PC-3 (cell line): ENCODE measurements around the gene SMYD3. TPM values are rescaled to one million over a fixed set of nuclear protein-coding genes. Genes with fewer than 3 reads are reported as not detected.

ENCODE experiments used
- ATAC-seq: fragments of 200-7000 bp; cut with Tn5 transposase; 2 replicates; pipeline ENCODE4 v1.9.1; 2020; ENCODE audit warnings: mild to moderate bottlenecking, moderate library complexity
- BruUV-seq: library from RNA; stranded (reverse); fragments of 400-500 nt; replicated peaks from 2 replicates; lab custom pipeline; 2021; lab: Mats Ljungman, UMichigan
- CTCF ChIA-PET: fragments of 300-600 bp; sonication (Branson Sonifier 250); formaldehyde crosslinking; loops from one replicate; lab custom pipeline; 2022; ENCODE audit warnings: antibody characterized with exemption; lab: Charles Lee
- POLR2A ChIA-PET: fragments of 300-600 bp; sonication (Branson Sonifier 250); formaldehyde crosslinking; loops from one replicate; lab custom pipeline; 2022; ENCODE audit warnings: antibody characterized with exemption; ENCODE audit not compliant: unreplicated experiment; lab: Charles Lee
- DNase-seq: peaks from one replicate; pipeline ENCODE4 v3.0.0-alpha.2; 2015
- H2AFZ ChIP-seq: fragments of 300-600 bp; sonication (generic); 2 replicates; pipeline ENCODE4 v1.6.0; 2016; ENCODE audit warnings: antibody characterized with exemption, low read length
- H3F3A ChIP-seq: fragments of 300-600 bp; sonication (generic); one replicate; pipeline ENCODE4 v1.6.0; 2017; ENCODE audit warnings: antibody characterized with exemption, low read length, control low read depth, mild to moderate bottlenecking; ENCODE audit not compliant: unreplicated experiment
- H3K27ac ChIP-seq: fragments of 300-600 bp; sonication (generic); 2 replicates; pipeline ENCODE4 v1.5.1; 2016; ENCODE audit warnings: mild to moderate bottlenecking, low read length
- H3K27me3 ChIP-seq: fragments of 300-600 bp; sonication (generic); 2 replicates; pipeline ENCODE4 v1.6.1; 2016; ENCODE audit warnings: low read length, mixed read lengths
- H3K36me3 ChIP-seq: fragments of 300-600 bp; sonication (generic); 2 replicates; pipeline ENCODE4 v1.6.1; 2016; ENCODE audit warnings: low read depth, mixed run types, low read length, mixed read lengths
- H3K4me1 ChIP-seq: fragments of 300-600 bp; sonication (generic); 2 replicates; pipeline ENCODE4 v1.5.1; 2016; ENCODE audit warnings: low read length; ENCODE audit not compliant: insufficient read depth
- H3K4me2 ChIP-seq: fragments of 300-600 bp; sonication (generic); 2 replicates; pipeline ENCODE4 v1.6.0; 2016; ENCODE audit warnings: low read length
- H3K4me3 ChIP-seq: fragments of 300-600 bp; sonication (generic); 2 replicates; pipeline ENCODE4 v1.5.1; 2016; ENCODE audit warnings: mild to moderate bottlenecking, low read length, mixed read lengths
- H3K79me2 ChIP-seq: fragments of 300-600 bp; sonication (generic); 2 replicates; pipeline ENCODE4 v1.6.1; 2017; ENCODE audit warnings: low read length, mixed read lengths
- H3K9ac ChIP-seq: fragments of 300-600 bp; sonication (generic); 2 replicates; pipeline ENCODE4 v1.6.0; 2016; ENCODE audit warnings: mild to moderate bottlenecking, low read length
- H3K9me2 ChIP-seq: fragments of 300-600 bp; sonication (generic); replicated peaks from 2 replicates; pipeline ENCODE4 v1.6.1; 2016; ENCODE audit warnings: mixed run types, low read length, mixed read lengths
- H3K9me3 ChIP-seq: fragments of 300-600 bp; sonication (generic); 2 replicates; pipeline ENCODE4 v1.6.1; 2016; ENCODE audit warnings: low read length, mixed read lengths
- H4K20me1 ChIP-seq: fragments of 300-600 bp; sonication (generic); 2 replicates; pipeline ENCODE4 v1.6.1; 2016; ENCODE audit warnings: low read length, mixed read lengths
- CTCF ChIP-seq: fragments of 300-600 bp; sonication (generic); conservative IDR thresholded peaks from 2 replicates; pipeline ENCODE4 v1.5.1; 2017; ENCODE audit warnings: antibody characterized with exemption, low read depth, mild to moderate bottlenecking, low read length
- EZH2 ChIP-seq: fragments of 300-600 bp; sonication (generic); IDR thresholded peaks from one replicate; pipeline ENCODE4 v1.6.1; 2017; ENCODE audit warnings: antibody characterized with exemption, mild to moderate bottlenecking, low read length; ENCODE audit not compliant: unreplicated experiment
- EZH2phosphoT487 ChIP-seq: fragments of 300-600 bp; sonication (generic); IDR thresholded peaks from 2 replicates; pipeline ENCODE4 v1.6.1; 2018; ENCODE audit warnings: mild to moderate bottlenecking, antibody characterized with exemption, low read length, borderline replicate concordance
- intact Hi-C: fragments of 100-400 bp; cut with micrococcal nuclease; formaldehyde crosslinking; loops from 2 replicates; pipeline ENCODE4 v1.9.0; 2023
- total RNA-seq: library from RNA; depleted of rRNA; stranded (reverse); fragments of >200 nt; gene quantifications from 2 replicates; pipeline ENCODE4 v1.2.3, GENCODE V29; 2014

Gene SMYD3
- total RNA-seq, 1 experiment from 2014 or later, result 33.0 TPM

GRCh38 chr1:246335151-246335550 lies 171.9 kb downstream of the SMYD3 start:
- Histone ChIP-seq H3K27me3 (no peaks in the 10 kb centered on the region), H3K27ac (no peak overlapping the region), H3K36me3 (no peaks in the 10 kb centered on the region; the same call in 1 of the 2 replicates), H3K9ac (no peak overlapping the region), H3K4me3 (no peak overlapping the region), H3K79me2 (no peaks in the 10 kb centered on the region), H3F3A (no peaks in the 10 kb centered on the region), H3K4me2 (no peak overlapping the region), H3K4me1 (no peaks in the 10 kb centered on the region), H2AFZ (no peak overlapping the region), H3K9me2 (no peaks in the 10 kb centered on the region), H4K20me1 (no peaks in the 10 kb centered on the region), H3K9me3 (no peaks in the 10 kb centered on the region)
- TF ChIP-seq EZH2 (no peak), EZH2phosphoT487 (no peak), CTCF (no peak)
- BruUV-seq, result no TSS peak
- ChIA-PET POLR2A (no interaction called here), CTCF (no interaction called here)
- ATAC-seq (peak; percentile 78), DNase-seq (peak; percentile 14)
- intact Hi-C loops, result no loop called here

GRCh38 chr1:246333855-246334254 lies 173.2 kb downstream of the SMYD3 start:
- H3K4me1 ChIP-seq, result no peaks in the 10 kb centered on the region
- TF ChIP-seq EZH2phosphoT487 (no peak), EZH2 (no peak), CTCF (no peak)
- intact Hi-C loops, result no loop called here
- no peak overlapping the region for H3K4me2 ChIP-seq
- ChIA-PET CTCF (no interaction called here), POLR2A (no interaction called here)
- H3K9me3 ChIP-seq, result no peaks in the 10 kb centered on the region
- ATAC-seq, result no peak
- H3K4me3 ChIP-seq, result no peak overlapping the region
- H3F3A ChIP-seq, result no peaks in the 10 kb centered on the region
- no peaks in the 10 kb centered on the region; the same call in 1 of the 2 replicates for H3K36me3 ChIP-seq
- BruUV-seq, result no TSS peak
- H3K9me2 ChIP-seq, result no peaks in the 10 kb centered on the region
- no peak overlapping the region for H3K27ac ChIP-seq
- no peaks in the 10 kb centered on the region for H4K20me1 ChIP-seq
- no peaks in the 10 kb centered on the region for H3K79me2 ChIP-seq
- H3K27me3 ChIP-seq, result no peaks in the 10 kb centered on the region
- H3K9ac ChIP-seq, result no peak overlapping the region
- H2AFZ ChIP-seq, result no peak overlapping the region
- DNase-seq, result no peak

GRCh38 chr1:246332078-246332477 lies 175.0 kb downstream of the SMYD3 start:
- no peaks in the 10 kb centered on the region for H4K20me1 ChIP-seq
- H2AFZ ChIP-seq, result no peak overlapping the region
- no peak overlapping the region for H3K9ac ChIP-seq
- ChIA-PET CTCF (no interaction called here), POLR2A (interaction anchor here (0.7 kb wide), 1 partner anchor 378 kb away, joined by 3 read pairs; no protein-coding TSS in a partner anchor)
- H3K27me3 ChIP-seq, result no peaks in the 10 kb centered on the region
- no peaks in the 10 kb centered on the region for H3K9me3 ChIP-seq
- no TSS peak for BruUV-seq
- intact Hi-C loops, result no loop called here
- no peaks in the 10 kb centered on the region for H3F3A ChIP-seq
- no peaks in the 10 kb centered on the region for H3K4me1 ChIP-seq
- peak; percentile 19 for ATAC-seq
- H3K9me2 ChIP-seq, result no peaks in the 10 kb centered on the region
- no peak for DNase-seq
- H3K4me2 ChIP-seq, result no peak overlapping the region
- no peak overlapping the region for H3K4me3 ChIP-seq
- TF ChIP-seq EZH2phosphoT487 (no peak), CTCF (no peak), EZH2 (no peak)
- H3K79me2 ChIP-seq, result no peaks in the 10 kb centered on the region
- no peak overlapping the region for H3K27ac ChIP-seq
- H3K36me3 ChIP-seq, result no peaks in the 10 kb centered on the region; the same call in 1 of the 2 replicates
